ENCODE measurements around the gene UNC13A. TPM values are rescaled to one million over a fixed set of nuclear protein-coding genes. Genes with fewer than 3 reads are reported as not detected.

The UNC13A gene
- 0.10 TPM for polyA plus RNA-seq (ENCODE audit: insufficient read length)

- peak; percentile 58 for DNase-seq
Observed at GRCh38 chr19:17687857-17688784, at the start of gene UNC13A. Gene UNC13A, minus strand, starts transcription at chr19:17688354. Its CDS starts 155 bp downstream, at chr19:17688199.

- no peak for DNase-seq
Observed at GRCh38 chr19:17737690-17738153, 49.6 kb upstream of the UNC13A start.

DNA sequence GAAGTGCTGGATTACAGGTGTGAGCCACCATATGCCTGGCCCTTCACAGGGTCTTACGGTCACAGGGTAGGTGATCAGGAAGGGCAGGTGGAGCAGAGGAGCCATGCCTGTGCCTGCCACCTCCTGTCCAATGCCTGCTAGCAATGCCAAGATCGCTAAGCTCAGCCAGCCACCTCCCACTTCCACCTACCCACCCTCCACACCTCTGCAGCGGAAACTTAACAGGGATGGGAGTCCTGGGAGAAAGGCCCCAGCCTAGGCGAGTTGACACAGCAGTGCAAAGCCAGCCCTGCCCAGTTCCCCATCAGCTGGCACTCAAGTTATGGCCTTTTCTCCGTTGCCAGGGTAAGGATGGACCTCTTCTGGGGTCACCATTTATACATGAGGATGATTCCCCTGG lies 47.3 kb upstream of the UNC13A start:
- no peak for DNase-seq

DNA sequence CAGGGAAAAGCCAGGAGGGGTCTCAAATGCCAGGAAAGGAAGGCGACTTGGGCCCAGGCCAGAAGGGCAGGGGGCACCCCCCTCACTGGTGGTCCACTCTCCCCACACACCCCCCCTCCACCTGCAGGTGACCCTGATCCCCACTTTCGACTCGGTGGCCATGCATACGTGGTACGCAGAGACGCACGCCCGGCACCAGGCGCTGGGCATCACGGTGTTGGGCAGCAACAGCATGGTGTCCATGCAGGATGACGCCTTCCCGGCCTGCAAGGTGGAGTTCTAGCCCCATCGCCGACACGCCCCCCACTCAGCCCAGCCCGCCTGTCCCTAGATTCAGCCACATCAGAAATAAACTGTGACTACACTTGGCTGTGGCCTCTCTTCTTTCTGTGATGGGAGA lies 46.0 kb upstream of the UNC13A start:
- no peak for DNase-seq

DNA sequence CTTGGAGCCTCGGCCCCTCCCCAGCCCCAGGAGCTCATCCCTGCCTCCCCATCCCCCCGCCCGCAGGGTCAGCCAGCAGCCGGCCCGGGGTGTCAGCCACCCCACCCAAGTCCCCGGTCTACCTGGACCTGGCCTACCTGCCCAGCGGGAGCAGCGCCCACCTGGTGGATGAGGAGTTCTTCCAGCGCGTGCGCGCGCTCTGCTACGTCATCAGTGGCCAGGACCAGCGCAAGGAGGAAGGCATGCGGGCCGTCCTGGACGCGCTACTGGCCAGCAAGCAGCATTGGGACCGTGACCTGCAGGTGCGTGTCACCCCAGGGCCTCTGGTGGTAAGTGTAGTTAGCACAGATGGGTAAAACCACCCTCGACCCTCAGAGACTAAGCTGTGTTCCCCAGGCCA lies 45.0 kb upstream of the UNC13A start:
- DNase-seq = no peak

DNA sequence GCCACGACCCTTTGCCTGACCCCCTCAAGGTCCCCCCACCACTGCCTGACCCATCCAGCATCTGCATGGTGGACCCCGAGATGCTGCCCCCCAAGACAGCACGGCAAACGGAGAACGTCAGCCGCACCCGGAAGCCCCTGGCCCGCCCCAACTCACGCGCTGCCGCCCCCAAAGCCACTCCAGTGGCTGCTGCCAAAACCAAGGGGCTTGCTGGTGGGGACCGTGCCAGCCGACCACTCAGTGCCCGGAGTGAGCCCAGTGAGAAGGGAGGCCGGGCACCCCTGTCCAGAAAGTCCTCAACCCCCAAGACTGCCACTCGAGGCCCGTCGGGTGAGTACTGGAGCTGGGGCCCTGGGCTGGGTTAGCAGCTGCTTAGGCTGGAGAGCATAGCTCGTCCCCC lies 39.7 kb upstream of the UNC13A start:
- DNase-seq = no peak

- no peak for DNase-seq
Observed at GRCh38 chr19:17726964-17727773, 39.0 kb upstream of the UNC13A start.

- DNase-seq = no peak
Observed at GRCh38 chr19:17726136-17726741, 38.1 kb upstream of the UNC13A start.

GRCh38 chr19:17725422-17726078 lies 37.4 kb upstream of the UNC13A start:
- DNase-seq = no peak

DNA sequence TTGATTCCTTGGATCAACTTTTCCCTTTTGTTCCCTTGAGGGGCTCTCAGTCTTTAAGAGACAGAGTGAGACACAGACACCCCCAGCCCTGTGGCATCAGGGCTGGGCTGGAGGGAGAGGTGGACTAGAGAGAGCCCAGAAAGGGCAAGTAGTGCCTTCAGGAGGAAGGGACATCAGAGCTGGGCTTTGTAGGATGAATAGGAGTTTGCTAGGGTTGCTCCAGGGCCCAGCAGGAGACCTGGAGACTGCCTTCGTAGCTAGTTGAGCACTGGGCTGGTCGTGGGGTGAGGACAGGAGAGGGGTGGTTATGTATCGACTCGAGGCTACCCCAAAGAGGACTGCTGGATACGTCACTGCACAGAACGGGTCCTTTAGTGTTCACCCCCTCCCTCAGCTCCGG lies 36.5 kb upstream of the UNC13A start:
- DNase-seq = no peak

- no peak for DNase-seq
Observed at GRCh38 chr19:17722655-17723240, 34.6 kb upstream of the UNC13A start.

DNA sequence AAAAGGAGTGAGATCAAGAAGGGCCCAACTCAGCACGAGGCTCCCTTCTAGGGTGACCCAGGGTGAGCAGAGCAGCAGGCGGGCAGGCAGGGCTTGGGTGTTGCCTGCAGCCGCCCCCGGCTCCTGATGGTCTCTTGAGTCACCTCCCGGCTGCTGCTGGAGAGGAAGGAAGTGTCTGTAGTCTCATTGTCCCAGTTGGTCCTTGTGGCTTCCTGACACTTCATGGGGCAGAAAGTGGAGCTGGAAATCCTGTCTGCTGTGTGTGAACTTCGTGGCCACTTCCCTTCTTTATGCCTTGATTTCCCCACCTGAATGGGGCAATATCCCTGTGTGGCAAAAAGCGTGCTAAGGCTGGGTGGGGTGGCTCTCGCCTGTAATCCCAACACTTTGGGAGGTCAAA lies 33.7 kb upstream of the UNC13A start:
- no peak for DNase-seq

GRCh38 chr19:17721111-17721628 lies 33.0 kb upstream of the UNC13A start:
- no peak for DNase-seq

DNA sequence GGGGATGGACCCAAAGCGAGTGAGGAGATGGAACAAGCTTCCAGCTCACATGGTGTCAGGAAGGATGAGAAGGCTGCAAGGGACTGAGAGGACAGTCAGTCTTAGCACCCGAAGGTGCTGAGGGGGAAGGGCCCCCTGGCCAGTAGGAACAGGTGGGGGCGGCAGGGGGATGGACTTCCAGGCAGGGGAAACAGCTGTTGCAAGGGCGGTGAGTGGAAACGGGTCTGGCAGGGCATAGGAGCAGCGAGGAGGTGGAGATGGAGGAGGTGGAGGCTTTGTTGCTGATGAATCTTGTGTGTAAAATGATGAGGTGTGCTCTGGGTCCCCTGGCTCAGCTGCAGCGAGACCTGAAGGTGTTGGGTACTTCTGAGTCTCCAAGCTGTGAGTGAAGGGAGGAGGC lies 32.3 kb upstream of the UNC13A start:
- no peak for DNase-seq

DNA sequence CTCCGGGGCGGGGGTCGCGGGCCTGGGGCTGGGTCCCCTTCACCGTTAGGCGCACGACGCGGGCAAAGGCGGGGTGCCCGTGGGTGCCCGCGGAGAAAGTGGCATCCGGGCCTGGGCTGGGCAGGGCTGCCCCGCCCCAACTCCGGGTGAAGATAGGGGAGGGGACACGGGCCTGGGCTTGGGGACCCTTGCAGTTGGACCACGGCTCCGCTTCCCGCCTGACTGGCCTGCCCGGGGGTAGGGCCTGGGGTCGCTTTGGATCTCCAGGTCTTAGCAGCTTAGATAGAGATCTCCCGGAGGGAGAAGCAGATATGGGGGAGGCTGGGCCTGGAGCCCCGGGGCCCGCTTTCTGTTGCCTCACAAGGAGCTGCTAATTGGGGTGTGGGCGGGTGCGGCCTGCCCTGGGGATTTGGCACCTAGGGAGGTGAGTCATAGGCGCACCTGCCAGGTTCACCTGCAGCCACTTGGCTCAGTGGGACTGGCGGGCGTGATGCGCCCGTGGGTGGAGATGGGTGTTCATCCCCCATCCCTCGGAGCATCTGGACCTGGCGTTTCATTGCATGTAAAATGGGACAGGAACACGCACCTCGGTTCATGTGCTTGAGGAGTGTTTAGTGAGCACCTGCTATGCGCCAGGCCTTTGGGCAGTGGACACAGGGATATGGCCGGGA lies 31.7 kb upstream of the UNC13A start:
- no peak for DNase-seq

DNA sequence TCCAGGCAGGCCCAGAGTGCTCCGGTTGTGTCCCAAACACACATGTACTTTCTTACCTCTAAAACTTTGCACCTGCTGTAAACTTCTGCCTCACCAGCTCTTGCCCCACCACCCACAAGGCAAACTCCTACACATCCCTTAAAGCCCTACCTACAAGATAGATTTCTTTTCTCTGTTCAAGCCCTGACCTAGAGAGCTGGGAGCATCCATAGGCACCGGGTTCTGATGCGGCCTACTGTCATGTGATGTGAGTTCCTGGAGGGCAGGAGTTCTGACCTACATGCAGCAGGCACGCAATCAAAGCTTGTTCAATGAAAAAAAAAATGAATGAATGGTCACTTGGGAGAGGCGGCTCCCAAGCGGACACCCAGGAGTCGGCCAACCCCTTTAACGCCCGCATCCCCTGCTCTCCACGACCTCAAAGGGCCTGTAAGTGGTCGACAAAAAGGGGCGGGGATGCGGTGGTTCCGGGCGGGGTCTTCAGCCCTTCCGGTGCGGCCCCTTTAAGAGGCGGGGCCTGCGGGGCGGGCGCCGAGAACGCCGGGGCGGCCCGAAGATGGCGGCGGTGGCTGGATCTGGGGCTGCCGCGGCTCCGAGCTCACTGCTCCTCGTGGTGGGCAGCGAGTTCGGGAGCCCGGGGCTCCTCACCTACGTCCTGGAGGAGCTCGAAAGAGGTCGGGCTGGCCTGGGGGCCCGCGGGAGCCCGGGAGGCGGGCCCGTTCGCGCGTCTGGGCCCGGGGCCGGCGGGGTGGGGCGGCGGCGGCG lies 31.0 kb upstream of the UNC13A start, which contains the start of gene MAP1S:
MAP1S (plus strand) TSS at position 534 of the 765 bp plus-strand sequence; CDS start at position 557, 23 bp downstream.
- DNase-seq = peak; percentile 51

- DNase-seq = no peak
Observed at GRCh38 chr19:17718550-17718946, 30.4 kb upstream of the UNC13A start.

- DNase-seq = no peak
Observed at GRCh38 chr19:17716309-17716929, 28.3 kb upstream of the UNC13A start.

DNA sequence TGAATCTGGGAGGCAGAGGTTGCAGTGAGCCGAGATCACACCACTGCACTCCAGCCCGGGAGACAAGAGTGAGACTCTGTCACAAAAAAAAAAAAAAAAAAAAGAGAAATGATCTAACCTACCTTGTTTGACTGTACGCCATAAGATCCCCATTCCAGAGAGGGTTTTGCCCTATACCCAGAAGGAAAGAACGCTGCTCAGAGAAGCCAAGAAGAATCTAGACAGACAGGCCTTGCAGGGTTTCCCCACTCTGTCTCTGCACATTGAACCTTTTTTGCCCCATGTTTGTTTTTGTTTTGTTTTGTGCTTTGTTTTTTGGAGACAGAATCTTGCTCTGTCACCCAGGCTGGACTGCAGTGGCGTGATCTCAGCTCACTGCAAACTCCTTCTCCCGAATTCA lies 23.7 kb upstream of the UNC13A start:
- DNase-seq = no peak

DNA sequence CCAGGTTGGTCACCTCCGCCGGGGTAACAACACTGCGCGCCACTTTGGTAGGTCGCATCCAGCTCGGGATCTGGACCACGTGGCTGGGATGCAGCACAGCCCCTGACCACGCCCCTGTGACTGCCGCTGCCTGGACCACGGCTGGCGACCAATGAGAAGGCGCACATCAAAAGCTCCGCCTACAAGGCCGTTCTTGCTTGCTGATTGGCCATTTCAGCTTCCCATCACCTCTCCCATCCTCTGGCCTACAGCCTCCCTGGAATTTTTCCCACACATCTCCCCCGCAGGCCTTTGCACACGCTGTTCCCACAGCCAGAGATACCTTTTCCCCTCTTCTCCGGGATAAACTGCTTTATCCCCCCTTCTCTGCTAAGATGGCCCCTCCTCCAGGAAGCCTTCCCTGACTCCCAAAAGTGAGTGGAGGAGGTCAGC lies 18.6 kb upstream of the UNC13A start:
- no peak for DNase-seq

Measured in hindlimb muscle (tissue), 1 donor.